PC-3 (cell line): Measurements from ENCODE around the gene CRLF2. TPM values are rescaled to one million over a fixed set of nuclear protein-coding genes. Genes with fewer than 3 reads are reported as not detected.

ENCODE experiments used
- ATAC-seq: fragments of 200-7000 bp; cut with Tn5 transposase; 2 replicates; pipeline ENCODE4 v1.9.1; 2020; ENCODE audit warnings: mild to moderate bottlenecking, moderate library complexity
- BruUV-seq: library from RNA; stranded (reverse); fragments of 400-500 nt; replicated peaks from 2 replicates; lab custom pipeline; 2021; lab: Mats Ljungman, UMichigan
- CTCF ChIA-PET: fragments of 300-600 bp; sonication (Branson Sonifier 250); formaldehyde crosslinking; loops from one replicate; lab custom pipeline; 2022; ENCODE audit warnings: antibody characterized with exemption; lab: Charles Lee
- POLR2A ChIA-PET: fragments of 300-600 bp; sonication (Branson Sonifier 250); formaldehyde crosslinking; loops from one replicate; lab custom pipeline; 2022; ENCODE audit warnings: antibody characterized with exemption; ENCODE audit not compliant: unreplicated experiment; lab: Charles Lee
- DNase-seq: peaks from one replicate; pipeline ENCODE4 v3.0.0-alpha.2; 2015
- H2AFZ ChIP-seq: fragments of 300-600 bp; sonication (generic); 2 replicates; pipeline ENCODE4 v1.6.0; 2016; ENCODE audit warnings: antibody characterized with exemption, low read length
- H3F3A ChIP-seq: fragments of 300-600 bp; sonication (generic); one replicate; pipeline ENCODE4 v1.6.0; 2017; ENCODE audit warnings: antibody characterized with exemption, low read length, control low read depth, mild to moderate bottlenecking; ENCODE audit not compliant: unreplicated experiment
- H3K27ac ChIP-seq: fragments of 300-600 bp; sonication (generic); 2 replicates; pipeline ENCODE4 v1.5.1; 2016; ENCODE audit warnings: mild to moderate bottlenecking, low read length
- H3K27me3 ChIP-seq: fragments of 300-600 bp; sonication (generic); 2 replicates; pipeline ENCODE4 v1.6.1; 2016; ENCODE audit warnings: low read length, mixed read lengths
- H3K36me3 ChIP-seq: fragments of 300-600 bp; sonication (generic); 2 replicates; pipeline ENCODE4 v1.6.1; 2016; ENCODE audit warnings: low read depth, mixed run types, low read length, mixed read lengths
- H3K4me1 ChIP-seq: fragments of 300-600 bp; sonication (generic); 2 replicates; pipeline ENCODE4 v1.5.1; 2016; ENCODE audit warnings: low read length; ENCODE audit not compliant: insufficient read depth
- H3K4me2 ChIP-seq: fragments of 300-600 bp; sonication (generic); 2 replicates; pipeline ENCODE4 v1.6.0; 2016; ENCODE audit warnings: low read length
- H3K4me3 ChIP-seq: fragments of 300-600 bp; sonication (generic); 2 replicates; pipeline ENCODE4 v1.5.1; 2016; ENCODE audit warnings: mild to moderate bottlenecking, low read length, mixed read lengths
- H3K79me2 ChIP-seq: fragments of 300-600 bp; sonication (generic); 2 replicates; pipeline ENCODE4 v1.6.1; 2017; ENCODE audit warnings: low read length, mixed read lengths
- H3K9ac ChIP-seq: fragments of 300-600 bp; sonication (generic); 2 replicates; pipeline ENCODE4 v1.6.0; 2016; ENCODE audit warnings: mild to moderate bottlenecking, low read length
- H3K9me2 ChIP-seq: fragments of 300-600 bp; sonication (generic); replicated peaks from 2 replicates; pipeline ENCODE4 v1.6.1; 2016; ENCODE audit warnings: mixed run types, low read length, mixed read lengths
- H3K9me3 ChIP-seq: fragments of 300-600 bp; sonication (generic); 2 replicates; pipeline ENCODE4 v1.6.1; 2016; ENCODE audit warnings: low read length, mixed read lengths
- H4K20me1 ChIP-seq: fragments of 300-600 bp; sonication (generic); 2 replicates; pipeline ENCODE4 v1.6.1; 2016; ENCODE audit warnings: low read length, mixed read lengths
- CTCF ChIP-seq: fragments of 300-600 bp; sonication (generic); conservative IDR thresholded peaks from 2 replicates; pipeline ENCODE4 v1.5.1; 2017; ENCODE audit warnings: antibody characterized with exemption, low read depth, mild to moderate bottlenecking, low read length
- EZH2 ChIP-seq: fragments of 300-600 bp; sonication (generic); IDR thresholded peaks from one replicate; pipeline ENCODE4 v1.6.1; 2017; ENCODE audit warnings: antibody characterized with exemption, mild to moderate bottlenecking, low read length; ENCODE audit not compliant: unreplicated experiment
- EZH2phosphoT487 ChIP-seq: fragments of 300-600 bp; sonication (generic); IDR thresholded peaks from 2 replicates; pipeline ENCODE4 v1.6.1; 2018; ENCODE audit warnings: mild to moderate bottlenecking, antibody characterized with exemption, low read length, borderline replicate concordance
- intact Hi-C: fragments of 100-400 bp; cut with micrococcal nuclease; formaldehyde crosslinking; loops from 2 replicates; pipeline ENCODE4 v1.9.0; 2023
- total RNA-seq: library from RNA; depleted of rRNA; stranded (reverse); fragments of >200 nt; gene quantifications from 2 replicates; pipeline ENCODE4 v1.2.3, GENCODE V29; 2014

CRLF2 gene
- total RNA-seq, 1 experiment from 2014 or later, result not detected

GRCh38 chrX:1252861-1253260 lies 40.4 kb upstream of the CRLF2 start:
- ATAC-seq, result no peak
- POLR2A ChIA-PET, result no interaction called here

GRCh38 chrX:1249101-1249887 lies 36.8 kb upstream of the CRLF2 start:
- Histone ChIP-seq H3K36me3 (no peaks in the 10 kb centered on the region), H3K4me3 (no peak overlapping the region), H3K9me2 (no peaks in the 10 kb centered on the region), H2AFZ (0 out of 2 replicates have a peak overlapping the region, but pooled peaks have one; percentile 22), H4K20me1 (no peaks in the 10 kb centered on the region), H3K4me2 (0 out of 2 replicates have a peak overlapping the region, but pooled peaks have one; percentile 26), H3K4me1 (peaks cover 7% of the 10 kb centered on the region; the same call in 1 of the 2 replicates), H3F3A (no peaks in the 10 kb centered on the region), H3K79me2 (no peaks in the 10 kb centered on the region), H3K9ac (no peak overlapping the region), H3K9me3 (no peaks in the 10 kb centered on the region), H3K27ac (no peak overlapping the region), H3K27me3 (no peaks in the 10 kb centered on the region; the same call in 1 of the 2 replicates)
- intact Hi-C loops, result loop anchor here (5.0 kb wide), 1 partner anchor 333 kb away; no protein-coding TSS in a partner anchor
- ChIA-PET POLR2A (no interaction called here), CTCF (no interaction called here)
- ATAC-seq, result peak; percentile 29
- no peak for TF ChIP-seq EZH2phosphoT487
- peak; percentile 29 for DNase-seq
- no TSS peak for BruUV-seq

More at GRCh38 chrX:1252861-1253260, 40.4 kb upstream of the CRLF2 start:
- Histone ChIP-seq H3K4me3 (no peak overlapping the region), H3K4me1 (peaks cover 7% of the 10 kb centered on the region; the same call in 1 of the 2 replicates), H3K36me3 (no peaks in the 10 kb centered on the region), H3K9me3 (no peaks in the 10 kb centered on the region), H2AFZ (no peak overlapping the region), H3K79me2 (no peaks in the 10 kb centered on the region), H3K4me2 (no peak overlapping the region), H3F3A (no peaks in the 10 kb centered on the region), H3K9ac (no peak overlapping the region), H3K9me2 (no peaks in the 10 kb centered on the region), H3K27ac (no peak overlapping the region), H3K27me3 (no peaks in the 10 kb centered on the region; the same call in 1 of the 2 replicates), H4K20me1 (no peaks in the 10 kb centered on the region)
- no peak for DNase-seq
- TF ChIP-seq EZH2 (no peak), EZH2phosphoT487 (no peak), CTCF (no peak)
- intact Hi-C loops, result no loop called here
- no TSS peak for BruUV-seq
- CTCF ChIA-PET, result no interaction called here

DNA sequence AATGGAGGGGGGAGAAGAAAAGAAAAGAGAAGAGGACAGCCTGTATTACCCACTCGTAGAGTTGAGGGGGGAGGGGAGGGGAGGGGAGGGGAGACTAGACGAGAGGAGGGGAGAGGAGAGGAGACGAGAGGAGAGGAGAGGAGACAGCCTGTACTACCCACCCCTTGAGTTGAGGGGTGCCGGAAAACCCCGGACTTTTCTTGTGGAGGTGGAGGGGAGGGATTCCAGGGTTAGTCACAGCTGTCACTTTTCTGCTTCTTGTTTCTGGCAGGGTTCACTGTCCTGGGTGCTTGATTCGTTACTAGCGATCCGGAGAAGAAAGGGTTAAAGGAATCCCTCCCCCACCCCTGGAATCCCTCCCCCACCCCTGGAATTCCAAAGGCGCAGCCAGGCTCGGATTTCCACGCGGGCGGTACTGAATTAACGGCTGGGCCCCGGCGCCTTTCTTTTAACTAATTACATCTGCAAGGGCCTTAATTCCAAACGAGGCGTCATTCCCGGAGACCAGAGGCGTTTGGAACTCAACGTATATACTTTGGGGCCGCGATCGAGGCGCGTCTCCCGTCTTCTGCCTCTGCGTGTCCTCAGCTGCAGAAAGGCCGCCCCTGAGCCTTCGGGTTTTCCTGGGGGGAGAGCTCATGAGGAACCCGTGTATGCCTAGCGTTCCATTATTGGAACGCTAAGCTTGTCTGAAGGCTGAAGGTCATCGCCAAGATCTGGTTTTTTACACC lies 36.0 kb upstream of the CRLF2 start:
- no TSS peak for BruUV-seq
- POLR2A ChIA-PET, result no interaction called here

More for the DNA sequence above, 36.0 kb upstream of the CRLF2 start:
- no peaks in the 10 kb centered on the region for H3K79me2 ChIP-seq
- H3K4me1 ChIP-seq, result peaks cover 7% of the 10 kb centered on the region; the same call in 1 of the 2 replicates
- H4K20me1 ChIP-seq, result no peaks in the 10 kb centered on the region
- H3K9ac ChIP-seq, result no peak overlapping the region
- H3K36me3 ChIP-seq, result no peaks in the 10 kb centered on the region
- H3K4me3 ChIP-seq, result no peak overlapping the region
- H3K27me3 ChIP-seq, result no peaks in the 10 kb centered on the region; the same call in 1 of the 2 replicates
- no peak overlapping the region for H3K27ac ChIP-seq
- CTCF ChIA-PET, result no interaction called here
- TF ChIP-seq EZH2phosphoT487 (no peak), CTCF (no peak), EZH2 (no peak)
- intact Hi-C loops, result loop anchor here (5.0 kb wide), 1 partner anchor 334 kb away; no protein-coding TSS in a partner anchor
- H3F3A ChIP-seq, result no peaks in the 10 kb centered on the region
- H3K9me3 ChIP-seq, result no peaks in the 10 kb centered on the region
- H3K9me2 ChIP-seq, result no peaks in the 10 kb centered on the region
- no peak overlapping the region for H2AFZ ChIP-seq
- ATAC-seq, result no peak
- H3K4me2 ChIP-seq, result peak overlapping the region; percentile 26; the same call in 1 of the 2 replicates
- no peak for DNase-seq
